Lung (tissue), 12 donors: ENCODE measurements around the gene SYT1. TPM values are rescaled to one million over a fixed set of nuclear protein-coding genes. Genes with fewer than 3 reads are reported as not detected.

ENCODE experiments used
- ATAC-seq: fragments of 200-7000 bp; cut with Tn5 transposase; one replicate; pipeline ENCODE4 v1.9.1; 2020; ENCODE audit warnings: moderate number of reproducible peaks; ENCODE audit not compliant: insufficient read depth, low FRiP score
- DNase-seq, 3 donors: peaks; one replicate each; pipeline ENCODE4 v3.0.0-alpha.2; 2013 to 2017
- H3K27ac ChIP-seq, 2 donors: one replicate each; pipeline ENCODE4 v1.5.1; 2013; ENCODE audit warnings: mild to moderate bottlenecking in 2 of 2, moderate library complexity in 2 of 2, control low read depth in 1 of 2, inconsistent platforms in 1 of 2, low read depth in 1 of 2, low read length in 1 of 2
- H3K27me3 ChIP-seq, 3 donors: one replicate each; pipeline ENCODE4 v1.5.1; 2013; ENCODE audit warnings: low read length in 2 of 3; ENCODE audit not compliant: control insufficient read depth in 3 of 3, insufficient read depth in 3 of 3
- H3K36me3 ChIP-seq, 4 donors: one replicate each; pipeline ENCODE4 v1.5.1; 2013; ENCODE audit warnings: low read length in 4 of 4, mild to moderate bottlenecking in 1 of 4, moderate library complexity in 1 of 4; ENCODE audit not compliant: control insufficient read depth in 4 of 4, insufficient read depth in 4 of 4
- H3K4me1 ChIP-seq, 5 donors: one replicate each; pipeline ENCODE4 v1.5.1; 2013; ENCODE audit warnings: low read length in 5 of 5, mild to moderate bottlenecking in 2 of 5, moderate library complexity in 1 of 5; ENCODE audit not compliant: control insufficient read depth in 5 of 5, insufficient read depth in 5 of 5
- H3K4me3 ChIP-seq: one replicate; pipeline ENCODE4 v1.5.1; 2013; ENCODE audit warnings: mild to moderate bottlenecking, control low read depth, moderate library complexity
- H3K9ac ChIP-seq, 2 donors: one replicate each; pipeline ENCODE4 v1.5.1; 2013; ENCODE audit warnings: low read length in 2 of 2, control low read depth in 1 of 2; ENCODE audit not compliant: insufficient read depth in 1 of 2
- H3K9me3 ChIP-seq, 4 donors: one replicate each; pipeline ENCODE4 v1.5.1; 2013; ENCODE audit warnings: low read length in 3 of 4, mild to moderate bottlenecking in 1 of 4, moderate library complexity in 1 of 4; ENCODE audit not compliant: control insufficient read depth in 4 of 4, insufficient read depth in 3 of 4
- CTCF ChIP-seq: IDR thresholded peaks from 2 replicates; pipeline ENCODE4 v1.5.1; 2012; ENCODE audit warnings: mild to moderate bottlenecking; ENCODE audit errors: control extremely low read depth, extremely low read depth
- WGBS, 2 donors: extraction: QIAGEN DNeasy Blood & Tissue Kit; methylation state at CpG; one replicate each; pipeline ENCODE4 v1.1.7; 2013; 5-methylcytosine and 5-hydroxymethylcytosine counted together
- polyA plus RNA-seq, 2 donors: library from polyadenylated mRNA; stranded (reverse); fragments of 200-250 nt; gene quantifications; one replicate each; pipeline ENCODE4 v1.2.1, GENCODE V29; 2013
- total RNA-seq, 2 donors: library from RNA; depleted of rRNA in 1 of 2; stranded (reverse); fragments of >200 nt in 1 of 2; gene quantifications; one replicate each; pipeline ENCODE4 v1.2.1, GENCODE V29; 2014 to 2021
- donor health status: control.
- donor health status: control.
- donor health status: Bipolar disorder and iron deficiency.
- donor health status: healthy.
- donor health status: DM: yes; HTN: yes; CAD: no.

The SYT1 gene
- total and polyA plus RNA-seq, 4 donors, result 0.05 to 3.2 (median 0.46) TPM

GRCh38 chr12:79124385-79124784, 259.8 kb downstream of the SYT1 start:
- no peak for DNase-seq
- no peak overlapping the region for H3K27ac ChIP-seq
- no peaks in the 10 kb centered on the region for H3K36me3 ChIP-seq
- WGBS, 2 donors, result 94 to 97% methylated on average over 5 of the region's 5 CpGs
- H3K4me3 ChIP-seq, result no peak overlapping the region
- no peak for TF ChIP-seq CTCF
- no peak for ATAC-seq
- no peaks in the 10 kb centered on the region for H3K27me3 ChIP-seq
- no peak overlapping the region for H3K9ac ChIP-seq
- H3K4me1 ChIP-seq, result no peaks in the 10 kb centered on the region
- no peaks in the 10 kb centered on the region for H3K9me3 ChIP-seq

GRCh38 chr12:79125358-79125757, 260.8 kb downstream of the SYT1 start:
- Histone ChIP-seq H3K36me3 (no peaks in the 10 kb centered on the region), H3K27me3 (no peaks in the 10 kb centered on the region), H3K9me3 (no peaks in the 10 kb centered on the region), H3K4me1 (no peaks in the 10 kb centered on the region), H3K4me3 (no peak overlapping the region), H3K27ac (no peak overlapping the region), H3K9ac (no peak overlapping the region)
- WGBS, 2 donors, result 62 to 73% methylated on average over 2 of the region's 2 CpGs
- DNase-seq (no peak), ATAC-seq (no peak)
- no peak for TF ChIP-seq CTCF

- no peak for ATAC-seq
- 47 to 55% methylated on average over 3 of the region's 3 CpGs for WGBS, 2 donors
- no peaks in the 10 kb centered on the region for H3K27me3 ChIP-seq
- no peak overlapping the region for H3K9ac ChIP-seq
- no peak for TF ChIP-seq CTCF
- no peaks in the 10 kb centered on the region for H3K4me1 ChIP-seq
- H3K9me3 ChIP-seq, result no peaks in the 10 kb centered on the region
- H3K27ac ChIP-seq, result no peak overlapping the region
- H3K36me3 ChIP-seq, result no peaks in the 10 kb centered on the region
- DNase-seq, result peak in 2 of 3 donors; percentile 6 to 37
- H3K4me3 ChIP-seq, result no peak overlapping the region
Measured at GRCh38 chr12:79127271-79127751, 262.7 kb downstream of the SYT1 start.

GRCh38 chr12:79128956-79129355, 264.4 kb downstream of the SYT1 start:
- no peaks in the 10 kb centered on the region for H3K27me3 ChIP-seq
- H3K4me3 ChIP-seq, result no peak overlapping the region
- no peak overlapping the region for H3K27ac ChIP-seq
- peaks cover 0 to 2% (median 0%) of the 10 kb centered on the region in 4 donors for H3K9me3 ChIP-seq
- H3K9ac ChIP-seq, result no peak overlapping the region
- TF ChIP-seq CTCF, result no peak
- no peaks in the 10 kb centered on the region for H3K36me3 ChIP-seq
- no peak for DNase-seq
- no peaks in the 10 kb centered on the region for H3K4me1 ChIP-seq
- ATAC-seq, result no peak
- WGBS, 2 donors, result 92 to 93% methylated on average over 1 of the region's 1 CpG
